ENCODE results near the gene PREX1. TPM values are rescaled to one million over a fixed set of nuclear protein-coding genes. Genes with fewer than 3 reads are reported as not detected.

The PREX1 gene
- total RNA-seq, 1 experiment from 2014 or later = 36.0 TPM

- Histone ChIP-seq H3K27me3 (ENCODE audit: control insufficient read depth, insufficient read depth, low read length) (no peaks in the 10 kb centered on the region), H3K4me3 (ENCODE audit: insufficient read depth, low read depth, low read length) (no peak overlapping the region), H3K36me3 (replicated peaks; ENCODE audit: control insufficient read depth, insufficient read depth, low read length) (no peaks in the 10 kb centered on the region)
- DNase-seq = peak; percentile 64
Measured at GRCh38 chr20:48702455-48702913, 125.3 kb downstream of the PREX1 start.

- DNase-seq = no peak
- no peaks in the 10 kb centered on the region for H3K36me3 ChIP-seq (replicated peaks; ENCODE audit: control insufficient read depth, insufficient read depth, low read length)
Measured at GRCh38 chr20:48701702-48702101, 126.1 kb downstream of the PREX1 start.

GRCh38 chr20:48698507-48699267 is 129.1 kb downstream of the PREX1 start:
- DNase-seq = peak; percentile 83
- H3K27me3 ChIP-seq (ENCODE audit: control insufficient read depth, insufficient read depth, low read length) = no peaks in the 10 kb centered on the region

More at GRCh38 chr20:48701702-48702101, 126.1 kb downstream of the PREX1 start:
- H3K27me3 ChIP-seq (ENCODE audit: control insufficient read depth, insufficient read depth, low read length) = no peaks in the 10 kb centered on the region
- no peak overlapping the region for H3K4me3 ChIP-seq (ENCODE audit: insufficient read depth, low read depth, low read length)

GRCh38 chr20:48697845-48698491 is 129.8 kb downstream of the PREX1 start:
- H3K27me3 ChIP-seq (ENCODE audit: control insufficient read depth, insufficient read depth, low read length) = no peaks in the 10 kb centered on the region
- no peak overlapping the region for H3K4me3 ChIP-seq (ENCODE audit: insufficient read depth, low read depth, low read length)
- H3K36me3 ChIP-seq (replicated peaks; ENCODE audit: control insufficient read depth, insufficient read depth, low read length) = no peaks in the 10 kb centered on the region
- DNase-seq = no peak

More at GRCh38 chr20:48698507-48699267, 129.1 kb downstream of the PREX1 start:
- no peak overlapping the region for H3K4me3 ChIP-seq (ENCODE audit: insufficient read depth, low read depth, low read length)
- H3K36me3 ChIP-seq (replicated peaks; ENCODE audit: control insufficient read depth, insufficient read depth, low read length) = no peaks in the 10 kb centered on the region

GRCh38 chr20:48696671-48697070 is 131.1 kb downstream of the PREX1 start:
- H3K36me3 ChIP-seq (replicated peaks; ENCODE audit: control insufficient read depth, insufficient read depth, low read length) = no peaks in the 10 kb centered on the region
- H3K4me3 ChIP-seq (ENCODE audit: insufficient read depth, low read depth, low read length) = no peak overlapping the region

GRCh38 chr20:48695738-48696137 is 132.1 kb downstream of the PREX1 start:
- Histone ChIP-seq H3K36me3 (replicated peaks; ENCODE audit: control insufficient read depth, insufficient read depth, low read length) (no peaks in the 10 kb centered on the region), H3K27me3 (ENCODE audit: control insufficient read depth, insufficient read depth, low read length) (no peaks in the 10 kb centered on the region), H3K4me3 (ENCODE audit: insufficient read depth, low read depth, low read length) (no peak overlapping the region)
- DNase-seq = no peak

More at GRCh38 chr20:48696671-48697070, 131.1 kb downstream of the PREX1 start:
- DNase-seq = no peak
- H3K27me3 ChIP-seq (ENCODE audit: control insufficient read depth, insufficient read depth, low read length) = no peaks in the 10 kb centered on the region

GRCh38 chr20:48695255-48695654 is 132.5 kb downstream of the PREX1 start:
- Histone ChIP-seq H3K36me3 (replicated peaks; ENCODE audit: control insufficient read depth, insufficient read depth, low read length) (no peaks in the 10 kb centered on the region), H3K4me3 (ENCODE audit: insufficient read depth, low read depth, low read length) (no peak overlapping the region), H3K27me3 (ENCODE audit: control insufficient read depth, insufficient read depth, low read length) (no peaks in the 10 kb centered on the region)
- no peak for DNase-seq

GRCh38 chr20:48694381-48694865 is 133.4 kb downstream of the PREX1 start:
- Histone ChIP-seq H3K4me3 (ENCODE audit: insufficient read depth, low read depth, low read length) (no peak overlapping the region), H3K27me3 (ENCODE audit: control insufficient read depth, insufficient read depth, low read length) (no peaks in the 10 kb centered on the region), H3K36me3 (replicated peaks; ENCODE audit: control insufficient read depth, insufficient read depth, low read length) (no peaks in the 10 kb centered on the region)
- no peak for DNase-seq

- no peak overlapping the region for H3K4me3 ChIP-seq (ENCODE audit: insufficient read depth, low read depth, low read length)
- no peaks in the 10 kb centered on the region for H3K27me3 ChIP-seq (ENCODE audit: control insufficient read depth, insufficient read depth, low read length)
- DNase-seq = no peak
- no peaks in the 10 kb centered on the region for H3K36me3 ChIP-seq (replicated peaks; ENCODE audit: control insufficient read depth, insufficient read depth, low read length)
Measured at GRCh38 chr20:48691523-48691922, 136.3 kb downstream of the PREX1 start.

GRCh38 chr20:48690888-48691287 is 136.9 kb downstream of the PREX1 start:
- Histone ChIP-seq H3K36me3 (replicated peaks; ENCODE audit: control insufficient read depth, insufficient read depth, low read length) (no peaks in the 10 kb centered on the region), H3K27me3 (ENCODE audit: control insufficient read depth, insufficient read depth, low read length) (no peaks in the 10 kb centered on the region), H3K4me3 (ENCODE audit: insufficient read depth, low read depth, low read length) (no peak overlapping the region)
- no peak for DNase-seq

- no peak for DNase-seq
- no peaks in the 10 kb centered on the region for H3K27me3 ChIP-seq (ENCODE audit: control insufficient read depth, insufficient read depth, low read length)
- H3K36me3 ChIP-seq (replicated peaks; ENCODE audit: control insufficient read depth, insufficient read depth, low read length) = no peaks in the 10 kb centered on the region
- no peak overlapping the region for H3K4me3 ChIP-seq (ENCODE audit: insufficient read depth, low read depth, low read length)
Measured at GRCh38 chr20:48689874-48690571, 137.8 kb downstream of the PREX1 start.

- Histone ChIP-seq H3K36me3 (replicated peaks; ENCODE audit: control insufficient read depth, insufficient read depth, low read length) (no peaks in the 10 kb centered on the region), H3K27me3 (ENCODE audit: control insufficient read depth, insufficient read depth, low read length) (no peaks in the 10 kb centered on the region), H3K4me3 (ENCODE audit: insufficient read depth, low read depth, low read length) (no peak overlapping the region)
- no peak for DNase-seq
Measured at GRCh38 chr20:48689388-48689787, 138.4 kb downstream of the PREX1 start.

GRCh38 chr20:48688579-48688978 is 139.2 kb downstream of the PREX1 start:
- no peak overlapping the region for H3K4me3 ChIP-seq (ENCODE audit: insufficient read depth, low read depth, low read length)
- H3K36me3 ChIP-seq (replicated peaks; ENCODE audit: control insufficient read depth, insufficient read depth, low read length) = no peaks in the 10 kb centered on the region
- DNase-seq = no peak

GRCh38 chr20:48687117-48687800 is 140.5 kb downstream of the PREX1 start:
- H3K4me3 ChIP-seq (ENCODE audit: insufficient read depth, low read depth, low read length) = no peak overlapping the region
- no peak for DNase-seq
- no peaks in the 10 kb centered on the region for H3K27me3 ChIP-seq (ENCODE audit: control insufficient read depth, insufficient read depth, low read length)
- H3K36me3 ChIP-seq (replicated peaks; ENCODE audit: control insufficient read depth, insufficient read depth, low read length) = no peaks in the 10 kb centered on the region

More at GRCh38 chr20:48688579-48688978, 139.2 kb downstream of the PREX1 start:
- no peaks in the 10 kb centered on the region for H3K27me3 ChIP-seq (ENCODE audit: control insufficient read depth, insufficient read depth, low read length)

Measured in H7 (cell line).